PFSK-1 (cell line): ENCODE data around the gene WDR72.

Source experiments
- FOXP2 ChIP-seq: optimal IDR thresholded peaks from 2 replicates; pipeline ENCODE3; 2011; ENCODE audit warnings: borderline replicate concordance, control low read depth, inconsistent platforms; ENCODE audit not compliant: insufficient read depth; ENCODE audit errors: extremely low read length, extremely low read depth
- POLR2AphosphoS5 ChIP-seq: IDR thresholded peaks from 2 replicates; pipeline ENCODE4 v1.6.1; 2012; ENCODE audit warnings: low read depth, mild to moderate bottlenecking, control low read depth, low read length, moderate library complexity
- SIN3A ChIP-seq: IDR thresholded peaks from 2 replicates; pipeline ENCODE4 v1.6.1; 2012; ENCODE audit warnings: mild to moderate bottlenecking, low read length, moderate library complexity, borderline replicate concordance; ENCODE audit not compliant: insufficient read depth
- TAF1 ChIP-seq: IDR thresholded peaks from 2 replicates; pipeline ENCODE4 v1.6.1; 2012; ENCODE audit warnings: low read length, control low read depth, borderline replicate concordance; ENCODE audit not compliant: insufficient read depth
- TF ChIP-seq, protein P1 (sequence below), 2 experiments: IDR thresholded peaks; 2 replicates each; pipeline versions ENCODE4 v1.6.1 to v1.8.0; 2011 to 2012; ENCODE audit warnings: low read depth in 2 of 2, low read length in 2 of 2, control low read depth in 1 of 2, inconsistent platforms in 1 of 2, mild to moderate bottlenecking in 1 of 2, moderate library complexity in 1 of 2; ENCODE audit not compliant: insufficient read depth in 1 of 2

Gene WDR72

DNA sequence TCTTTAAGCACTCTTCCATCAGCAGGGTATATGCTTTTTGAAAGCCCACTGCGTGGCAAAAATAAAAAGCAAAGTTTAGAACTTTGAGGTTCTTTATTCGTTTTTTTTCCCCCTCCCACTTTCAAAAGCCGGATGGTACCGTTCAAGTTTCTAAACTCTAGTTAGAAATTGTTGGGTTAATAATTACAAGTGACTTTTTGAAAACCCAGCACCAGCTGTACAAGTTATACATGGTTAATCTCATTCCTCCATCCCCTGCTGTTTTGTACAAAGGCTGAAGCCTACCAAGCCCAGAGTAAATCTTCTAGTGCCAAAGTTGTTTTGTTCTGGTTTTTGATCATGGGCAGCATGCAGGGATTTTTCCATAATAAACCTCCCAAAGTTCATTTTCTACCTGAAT is 48.6 kb downstream of the WDR72 start:
- TF ChIP-seq TAF1 (no peak), FOXP2 (no peak), SIN3A (no peak), POLR2AphosphoS5 (no peak)
- TF ChIP-seq, protein P1, sequence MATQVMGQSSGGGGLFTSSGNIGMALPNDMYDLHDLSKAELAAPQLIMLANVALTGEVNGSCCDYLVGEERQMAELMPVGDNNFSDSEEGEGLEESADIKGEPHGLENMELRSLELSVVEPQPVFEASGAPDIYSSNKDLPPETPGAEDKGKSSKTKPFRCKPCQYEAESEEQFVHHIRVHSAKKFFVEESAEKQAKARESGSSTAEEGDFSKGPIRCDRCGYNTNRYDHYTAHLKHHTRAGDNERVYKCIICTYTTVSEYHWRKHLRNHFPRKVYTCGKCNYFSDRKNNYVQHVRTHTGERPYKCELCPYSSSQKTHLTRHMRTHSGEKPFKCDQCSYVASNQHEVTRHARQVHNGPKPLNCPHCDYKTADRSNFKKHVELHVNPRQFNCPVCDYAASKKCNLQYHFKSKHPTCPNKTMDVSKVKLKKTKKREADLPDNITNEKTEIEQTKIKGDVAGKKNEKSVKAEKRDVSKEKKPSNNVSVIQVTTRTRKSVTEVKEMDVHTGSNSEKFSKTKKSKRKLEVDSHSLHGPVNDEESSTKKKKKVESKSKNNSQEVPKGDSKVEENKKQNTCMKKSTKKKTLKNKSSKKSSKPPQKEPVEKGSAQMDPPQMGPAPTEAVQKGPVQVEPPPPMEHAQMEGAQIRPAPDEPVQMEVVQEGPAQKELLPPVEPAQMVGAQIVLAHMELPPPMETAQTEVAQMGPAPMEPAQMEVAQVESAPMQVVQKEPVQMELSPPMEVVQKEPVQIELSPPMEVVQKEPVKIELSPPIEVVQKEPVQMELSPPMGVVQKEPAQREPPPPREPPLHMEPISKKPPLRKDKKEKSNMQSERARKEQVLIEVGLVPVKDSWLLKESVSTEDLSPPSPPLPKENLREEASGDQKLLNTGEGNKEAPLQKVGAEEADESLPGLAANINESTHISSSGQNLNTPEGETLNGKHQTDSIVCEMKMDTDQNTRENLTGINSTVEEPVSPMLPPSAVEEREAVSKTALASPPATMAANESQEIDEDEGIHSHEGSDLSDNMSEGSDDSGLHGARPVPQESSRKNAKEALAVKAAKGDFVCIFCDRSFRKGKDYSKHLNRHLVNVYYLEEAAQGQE (IDR thresholded peaks at IDR 0.05; ENCODE audit: insufficient read depth in 1 of 2, low read depth in 2 of 2, low read length in 2 of 2): no peak

DNA sequence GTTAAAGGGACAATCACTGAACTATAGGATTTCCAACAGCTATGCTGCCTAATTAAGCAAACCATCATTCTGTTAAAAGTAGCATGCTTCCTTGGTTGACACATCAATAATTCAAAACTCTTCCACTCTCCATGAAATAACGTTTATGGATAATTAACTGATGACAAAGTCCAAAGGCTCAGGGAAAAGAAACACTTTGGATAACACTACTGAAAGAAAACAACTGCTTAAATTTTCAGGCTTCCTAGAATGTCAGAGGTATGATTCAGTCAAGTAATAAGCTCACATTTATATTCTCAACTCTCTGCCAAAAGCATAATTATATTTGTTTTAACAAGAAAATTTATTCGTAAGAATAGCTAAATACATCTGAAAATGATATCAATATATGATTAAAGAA is 49.6 kb downstream of the WDR72 start:
- TF ChIP-seq FOXP2: no peak
- no peak for TF ChIP-seq SIN3A
- no peak for TF ChIP-seq TAF1
- TF ChIP-seq, protein P1 (IDR thresholded peaks at IDR 0.05; ENCODE audit: insufficient read depth in 1 of 2, low read depth in 2 of 2, low read length in 2 of 2): no peak
- no peak for TF ChIP-seq POLR2AphosphoS5

DNA sequence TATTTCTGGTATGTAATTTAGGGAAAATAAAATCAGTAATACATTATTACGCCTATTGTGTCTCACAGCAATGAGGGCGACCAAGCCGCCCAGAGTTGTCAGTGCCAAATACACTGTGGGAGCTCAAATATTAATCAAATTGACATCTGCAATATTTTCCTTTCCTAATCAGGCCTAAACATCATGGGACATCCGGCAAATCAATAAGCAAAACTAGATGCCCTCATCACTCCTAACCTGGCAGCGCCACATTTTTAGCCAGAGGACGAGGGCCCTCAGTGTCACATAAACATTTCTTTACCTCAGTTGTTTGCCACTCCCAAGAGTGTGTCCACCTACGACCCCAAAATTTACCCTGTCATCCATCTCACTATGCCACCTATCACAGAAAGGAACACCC is 64.1 kb downstream of the WDR72 start:
- TF ChIP-seq, protein P1 (IDR thresholded peaks at IDR 0.05; ENCODE audit: insufficient read depth in 1 of 2, low read depth in 2 of 2, low read length in 2 of 2): no peak
- TF ChIP-seq TAF1: no peak

DNA sequence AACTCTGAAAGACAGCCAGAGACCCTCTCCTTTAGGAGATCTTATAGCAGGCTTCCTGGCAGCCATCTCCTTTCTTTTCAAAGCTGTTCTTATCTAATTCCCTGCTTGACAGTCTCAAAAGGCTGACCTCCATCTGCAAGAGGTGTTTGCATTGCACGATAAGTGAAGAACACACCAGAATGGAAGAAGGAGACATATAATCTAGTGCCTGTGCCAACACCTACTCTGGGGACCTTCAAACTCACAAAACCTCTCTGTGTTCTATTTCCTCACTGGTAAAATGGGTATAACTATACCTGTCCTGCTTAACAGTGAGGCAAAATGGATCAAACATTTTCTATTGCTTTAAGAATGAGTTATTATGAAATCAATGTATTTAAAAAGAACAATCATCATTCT is 65.0 kb downstream of the WDR72 start:
- TF ChIP-seq FOXP2 (no peak), POLR2AphosphoS5 (no peak), SIN3A (no peak), TAF1 (no peak)
- TF ChIP-seq, protein P1 (IDR thresholded peaks at IDR 0.05; ENCODE audit: insufficient read depth in 1 of 2, low read depth in 2 of 2, low read length in 2 of 2): no peak

DNA sequence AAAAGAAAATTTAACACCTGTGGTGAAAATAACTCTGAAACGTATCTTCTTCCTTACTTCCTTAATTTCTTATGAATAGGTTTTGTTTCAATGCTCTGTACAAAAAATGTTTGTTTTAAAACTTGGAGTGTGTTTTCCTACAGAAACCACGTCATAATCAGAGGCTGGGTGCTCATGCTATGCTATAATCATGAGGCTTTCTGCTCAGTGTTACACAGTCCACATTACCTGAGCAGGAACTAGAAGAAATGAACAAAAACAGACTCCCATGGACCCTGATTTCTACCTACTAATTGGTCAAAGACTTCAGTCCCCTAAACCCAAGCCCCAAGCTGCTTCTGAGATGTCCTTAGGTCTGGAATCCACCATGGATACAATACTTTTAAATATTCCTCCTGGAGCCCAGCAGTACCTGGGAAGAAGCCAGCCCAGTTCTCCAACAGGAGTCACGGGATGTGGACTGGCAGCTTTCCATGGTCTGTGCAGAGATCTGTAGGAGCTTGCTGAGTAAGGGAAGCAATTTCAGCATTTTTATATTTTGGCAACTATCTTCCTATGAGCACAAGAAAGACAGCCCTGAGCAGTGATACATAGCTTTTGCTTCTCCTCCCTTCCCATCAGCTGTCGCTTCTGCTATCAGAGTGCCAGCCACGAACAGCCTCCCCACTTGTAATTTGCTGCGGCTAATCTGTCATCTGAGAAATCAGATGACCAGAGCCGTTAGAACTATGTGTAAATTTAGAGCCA is 65.6 kb downstream of the WDR72 start:
- TF ChIP-seq FOXP2 (no peak), SIN3A (no peak), TAF1 (no peak), POLR2AphosphoS5 (no peak)
- TF ChIP-seq, protein P1 (IDR thresholded peaks at IDR 0.05; ENCODE audit: insufficient read depth in 1 of 2, low read depth in 2 of 2, low read length in 2 of 2): no peak
